Measurements from ENCODE around the gene MYO1E. TPM values are rescaled to one million over a fixed set of nuclear protein-coding genes. Genes with fewer than 3 reads are reported as not detected.
"Not testable (repeated sequence)": the region's sequence is repeated elsewhere in the genome, so short reads cannot be mapped to it uniquely, and the experiment has no call there.

MYO1E gene
- total RNA-seq, 1 donor from 2014 or later, result 403 TPM

DNA sequence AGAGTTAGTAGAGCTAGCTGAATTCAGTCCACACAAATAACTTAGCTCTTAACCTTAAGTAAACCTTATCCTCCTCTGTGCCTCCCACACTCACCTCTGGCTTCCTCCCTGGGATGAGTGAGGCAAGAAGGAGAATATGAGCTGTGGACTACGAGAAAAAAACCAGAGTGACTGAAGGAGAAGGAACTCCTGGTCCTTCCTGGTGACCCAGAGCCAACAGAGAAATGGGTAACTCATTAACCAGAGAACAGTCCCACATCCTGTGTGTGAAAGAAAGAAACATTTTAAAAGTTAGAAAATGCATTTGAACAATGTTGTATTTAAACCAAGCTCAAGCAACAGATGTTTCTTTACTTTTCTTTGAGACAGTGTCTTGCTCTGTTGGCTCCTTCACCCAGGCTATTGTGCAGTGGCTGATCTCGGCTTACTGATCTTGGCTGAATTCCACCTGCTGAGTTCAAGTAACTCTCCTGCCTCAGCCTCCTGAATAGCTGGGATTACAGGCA is 37.8 kb upstream of the MYO1E start:
- TF ChIP-seq, protein P1, sequence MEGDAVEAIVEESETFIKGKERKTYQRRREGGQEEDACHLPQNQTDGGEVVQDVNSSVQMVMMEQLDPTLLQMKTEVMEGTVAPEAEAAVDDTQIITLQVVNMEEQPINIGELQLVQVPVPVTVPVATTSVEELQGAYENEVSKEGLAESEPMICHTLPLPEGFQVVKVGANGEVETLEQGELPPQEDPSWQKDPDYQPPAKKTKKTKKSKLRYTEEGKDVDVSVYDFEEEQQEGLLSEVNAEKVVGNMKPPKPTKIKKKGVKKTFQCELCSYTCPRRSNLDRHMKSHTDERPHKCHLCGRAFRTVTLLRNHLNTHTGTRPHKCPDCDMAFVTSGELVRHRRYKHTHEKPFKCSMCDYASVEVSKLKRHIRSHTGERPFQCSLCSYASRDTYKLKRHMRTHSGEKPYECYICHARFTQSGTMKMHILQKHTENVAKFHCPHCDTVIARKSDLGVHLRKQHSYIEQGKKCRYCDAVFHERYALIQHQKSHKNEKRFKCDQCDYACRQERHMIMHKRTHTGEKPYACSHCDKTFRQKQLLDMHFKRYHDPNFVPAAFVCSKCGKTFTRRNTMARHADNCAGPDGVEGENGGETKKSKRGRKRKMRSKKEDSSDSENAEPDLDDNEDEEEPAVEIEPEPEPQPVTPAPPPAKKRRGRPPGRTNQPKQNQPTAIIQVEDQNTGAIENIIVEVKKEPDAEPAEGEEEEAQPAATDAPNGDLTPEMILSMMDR (conservative IDR thresholded peaks at IDR 0.05; ENCODE audit: low read depth, low read length), result no peak
- H3K4me3 ChIP-seq (ENCODE audit: low read depth, low read length), result peak overlapping the region; percentile 34
- DNase-seq (ENCODE audit: low read depth), result peak; percentile 84

DNA sequence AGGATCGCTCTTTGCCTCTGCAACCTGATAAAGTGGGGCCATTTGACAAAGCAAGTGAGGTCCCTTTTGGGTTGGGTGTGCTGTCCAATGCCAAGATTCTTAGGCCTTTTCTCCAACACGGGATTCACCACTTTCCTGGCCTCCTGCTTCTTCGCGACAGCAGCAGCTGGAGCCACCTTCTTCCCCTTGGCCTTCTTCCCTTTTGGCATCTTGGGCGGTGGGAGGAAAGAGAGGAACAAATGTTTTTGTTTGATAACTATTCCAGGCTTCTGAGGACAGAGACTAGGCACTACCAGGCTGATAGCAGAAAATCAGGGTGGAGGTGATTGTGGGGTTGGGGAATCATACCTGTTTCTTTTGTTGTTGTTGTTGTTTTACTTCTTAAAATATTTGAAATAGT is 35.3 kb upstream of the MYO1E start:
- TF ChIP-seq, protein P1 (conservative IDR thresholded peaks at IDR 0.05; ENCODE audit: low read depth, low read length), result no peak
- H3K4me3 ChIP-seq (ENCODE audit: low read depth, low read length), result no peak overlapping the region
- no peak for DNase-seq (ENCODE audit: low read depth)

DNA sequence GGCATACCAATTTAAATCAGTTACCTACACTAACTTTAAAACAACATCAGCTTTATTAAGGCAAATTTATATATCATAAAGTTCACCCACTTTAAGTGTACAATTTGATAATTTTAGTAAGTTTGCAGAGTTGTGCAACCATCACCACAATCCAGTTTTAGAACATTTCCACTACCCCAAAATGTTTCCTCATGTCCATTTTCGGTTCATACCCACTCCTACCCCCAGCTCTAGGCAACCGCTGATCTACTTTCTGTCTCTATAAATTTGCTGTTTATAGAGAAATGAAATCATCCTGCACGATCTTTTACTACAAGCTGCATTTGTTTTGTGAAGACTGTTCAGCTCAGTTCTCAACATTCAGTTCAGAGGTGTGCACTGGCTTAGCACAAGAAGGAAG is 33.8 kb upstream of the MYO1E start:
- TF ChIP-seq, protein P1 (conservative IDR thresholded peaks at IDR 0.05; ENCODE audit: low read depth, low read length), result no peak

DNA sequence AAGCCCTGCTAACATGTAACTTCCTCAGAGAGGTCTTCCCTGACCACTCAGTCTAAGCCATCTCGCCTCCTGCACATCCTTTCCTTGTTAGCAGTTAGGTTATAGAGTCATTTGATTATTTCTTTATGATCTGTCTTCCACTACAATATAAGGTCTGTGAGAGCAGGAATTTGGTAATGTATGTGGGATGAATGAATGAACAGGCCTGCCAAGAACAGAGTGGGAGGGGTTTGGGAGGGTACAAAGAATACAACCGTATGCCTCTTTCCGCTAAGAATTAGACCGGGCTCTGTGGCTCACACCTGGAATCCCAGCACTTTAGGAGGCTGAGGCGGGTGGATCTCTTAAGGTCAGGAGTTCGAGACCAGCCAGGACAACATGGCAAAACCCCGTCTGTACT is 32.4 kb upstream of the MYO1E start:
- DNase-seq (ENCODE audit: low read depth), result no peak
- TF ChIP-seq, protein P1 (conservative IDR thresholded peaks at IDR 0.05; ENCODE audit: low read depth, low read length), result no peak
- no peak overlapping the region for H3K4me3 ChIP-seq (ENCODE audit: low read depth, low read length)

More for the DNA sequence above, 33.8 kb upstream of the MYO1E start:
- DNase-seq (ENCODE audit: low read depth), result no peak
- H3K4me3 ChIP-seq (ENCODE audit: low read depth, low read length), result no peak overlapping the region

DNA sequence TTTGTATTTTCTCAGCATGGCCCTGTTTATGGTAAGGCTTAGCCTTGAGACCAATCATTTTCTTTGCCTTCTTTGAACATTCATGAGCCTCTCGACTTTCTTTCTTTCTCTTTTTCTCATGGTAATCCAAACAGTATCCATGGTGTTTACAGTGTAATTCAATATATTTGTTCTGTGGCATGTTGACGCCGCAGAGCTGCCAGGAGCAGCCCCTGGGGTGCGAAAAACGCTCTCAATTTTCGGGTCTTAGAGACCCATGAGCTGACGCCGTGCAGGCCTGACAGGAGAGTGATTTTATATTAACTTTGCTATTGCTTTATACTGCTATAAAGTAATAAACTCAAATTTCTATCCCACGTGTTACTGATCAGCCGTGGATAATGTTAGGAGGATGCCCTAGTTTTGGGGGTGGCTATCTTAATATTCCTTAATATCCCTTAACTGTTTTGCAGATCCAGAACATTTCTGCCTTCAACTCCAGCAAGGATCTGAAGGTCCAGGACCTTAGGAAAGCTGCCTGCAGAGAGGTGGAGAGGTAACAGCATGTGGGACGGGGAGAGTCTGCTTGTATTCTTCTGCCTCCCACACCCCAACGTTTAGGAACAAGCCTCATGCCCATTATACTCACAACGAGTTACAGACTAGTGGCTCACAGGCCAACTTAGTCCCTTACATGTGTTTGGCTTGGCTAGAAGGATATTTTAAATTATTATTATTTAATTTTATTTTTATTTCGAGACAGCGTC is 29.3 kb upstream of the MYO1E start:
- no peak overlapping the region for H3K4me3 ChIP-seq (ENCODE audit: low read depth, low read length)
- DNase-seq (ENCODE audit: low read depth), result no peak
- TF ChIP-seq, protein P1 (conservative IDR thresholded peaks at IDR 0.05; ENCODE audit: low read depth, low read length), result no peak

DNA sequence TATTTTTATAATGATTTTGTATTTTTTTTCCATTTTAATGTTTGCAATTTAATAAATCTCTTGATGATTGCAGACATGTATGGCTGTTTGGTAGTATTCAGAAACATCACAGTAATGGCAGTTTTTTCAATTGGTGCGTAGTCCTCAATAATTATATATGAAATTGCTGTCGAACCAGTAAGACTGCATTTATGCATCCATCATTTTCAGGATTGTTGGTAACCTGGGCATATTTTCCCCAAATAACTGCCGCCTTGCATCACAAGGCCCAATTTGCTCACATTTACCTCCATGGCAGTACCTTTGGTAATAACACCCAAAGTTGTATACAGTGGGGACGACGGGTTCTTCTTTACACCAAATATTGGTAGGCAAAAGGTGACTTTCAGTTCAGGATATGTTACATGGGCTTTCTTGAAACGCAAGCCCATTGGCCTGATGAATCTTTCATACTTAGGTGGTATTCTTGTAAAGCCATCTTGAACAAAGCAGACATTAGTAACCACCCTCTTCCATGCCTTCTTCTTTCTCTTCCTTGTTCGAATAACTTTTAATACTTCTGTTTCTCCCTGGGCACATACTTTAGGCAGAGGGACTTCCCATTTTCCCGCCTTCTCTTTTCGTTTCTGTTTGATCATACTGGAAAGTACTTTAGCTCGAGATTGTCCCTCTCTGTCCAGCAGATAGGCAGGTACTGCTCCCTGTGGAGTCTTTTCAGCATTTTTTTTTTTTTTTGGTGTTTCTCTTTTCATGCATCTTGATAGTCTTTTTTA is 28.6 kb upstream of the MYO1E start:
- not testable (repeated sequence) for H3K4me3 ChIP-seq (ENCODE audit: low read depth, low read length); DNase-seq (ENCODE audit: low read depth)

DNA sequence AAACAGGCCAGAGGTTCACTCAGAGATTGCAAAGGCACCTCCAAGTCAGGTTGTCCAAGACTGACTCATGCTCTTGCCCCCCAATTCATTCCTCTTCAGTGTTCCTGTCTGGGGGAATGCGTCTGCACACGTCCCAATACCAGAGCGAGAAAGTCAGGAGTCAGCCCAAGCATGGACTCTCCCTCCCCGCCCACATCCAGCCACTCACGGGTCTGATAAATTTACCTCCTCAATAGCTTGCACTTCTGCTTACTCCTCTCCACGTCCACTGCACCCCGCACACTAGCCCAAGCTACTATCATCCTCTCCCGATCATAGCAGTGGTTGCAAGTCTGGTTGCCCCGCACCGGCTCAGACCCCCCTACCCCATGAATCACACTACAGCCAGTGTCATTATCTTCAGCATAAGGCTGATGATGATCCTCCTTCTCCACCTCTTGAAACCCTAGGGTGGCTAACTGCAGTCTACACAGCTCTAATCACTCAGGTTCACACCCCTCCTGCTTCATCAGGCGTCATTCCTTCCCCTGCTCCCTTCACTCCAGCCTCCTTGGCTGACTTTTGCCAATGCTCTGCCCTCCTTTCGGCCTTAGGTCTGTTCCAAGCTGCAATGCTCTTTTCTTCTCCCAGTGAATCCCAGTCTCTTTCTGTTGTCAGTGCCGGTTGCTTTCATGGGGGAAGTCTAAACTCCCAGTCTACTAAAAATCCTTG is 27.6 kb upstream of the MYO1E start:
- TF ChIP-seq, protein P1 (conservative IDR thresholded peaks at IDR 0.05; ENCODE audit: low read depth, low read length), result no peak
- no peak for DNase-seq (ENCODE audit: low read depth)
- no peak overlapping the region for H3K4me3 ChIP-seq (ENCODE audit: low read depth, low read length)

Data from epithelial cell of proximal tubule (primary cell).